Left cardiac atrium (tissue), 4 donors: ENCODE results near the gene CERT1. TPM values are rescaled to one million over a fixed set of nuclear protein-coding genes. Genes with fewer than 3 reads are reported as not detected.
"Not testable (repeated sequence)": the region's sequence is repeated elsewhere in the genome, so short reads cannot be mapped to it uniquely, and the experiment has no call there.

Experiments
- ATAC-seq, 2 donors: fragments of 200-7000 bp; cut with Tn5 transposase; one replicate each; pipeline ENCODE4 v1.9.1; 2020; ENCODE audit warnings: mild to moderate bottlenecking in 2 of 2, moderate library complexity in 2 of 2
- DNase-seq: peaks from one replicate; pipeline ENCODE4 v3.0.0-alpha.2; 2020
- intact Hi-C, 2 donors: fragments of 100-400 bp; cut with DNase I; formaldehyde crosslinking; loops; one replicate each; pipeline versions ENCODE4 v1.14.1 to v1.15.1; 2022 to 2023
- total RNA-seq, 2 donors: library from RNA; stranded (reverse); fragmentation: NEBNext Ultra II Directional; extraction: Animal tissue kit (Norgen Biotek cat#: 25700); gene quantifications; one replicate each; pipeline ENCODE4 v1.2.1, GENCODE V29; 2021
- donor health status: DM: no; HTN: yes; CAD: no.
- donor health status: DM: no; HTN: yes; CAD: no; lungs with severe emphysema.
- donor health status: DM: yes; HTN: yes; CAD: no.
- donor health status: Dilated cardiomyopathy.

CERT1 gene
- total RNA-seq, 2 donors from 2014 or later = 21.6 to 32.9 TPM

- intact Hi-C loops = loop anchor here in 1 of 2 donors (5.0 kb wide), 2 partner anchors 99 to 176 kb away; partner anchors contain the start of genes ANKRD31, CERT1 and POLK
- ATAC-seq (peak; percentile 34 to 68), DNase-seq (no peak)
Observed at GRCh38 chr5:75335952-75336614, 175.3 kb downstream of the CERT1 start.

GRCh38 chr5:75335486-75335885, 175.9 kb downstream of the CERT1 start:
- no peak for DNase-seq
- ATAC-seq = no peak
- intact Hi-C loops = loop anchor here in 1 of 2 donors (5.0 kb wide), 2 partner anchors 98 to 177 kb away; partner anchors contain the start of genes ANKRD31, CERT1 and POLK

- DNase-seq, ATAC-seq, intact Hi-C loops: not testable (repeated sequence)
Observed at GRCh38 chr5:75334413-75334812, 177.0 kb downstream of the CERT1 start.

- ATAC-seq, intact Hi-C loops, DNase-seq: not testable (repeated sequence)
Observed at GRCh38 chr5:75333759-75334158, 177.7 kb downstream of the CERT1 start.

- no peak for ATAC-seq
- no peak for DNase-seq
- intact Hi-C loops = no loop called here
Observed at GRCh38 chr5:75331095-75332090, 180.0 kb downstream of the CERT1 start.

- ATAC-seq (no peak), DNase-seq (no peak)
- intact Hi-C loops = no loop called here
Observed at GRCh38 chr5:75330404-75330803, 181.0 kb downstream of the CERT1 start.

Other genes starting within 250 kb of the CERT1 start
- 10 to 100 TPM; 10.8 to 19.6 TPM for gene HMGCR, start 174.4 kb downstream of the CERT1 start, total RNA-seq
- 10 to 100 TPM; 20.6 to 23.1 TPM for gene POLK, start 262 bp upstream of the CERT1 start, total RNA-seq
- gene ANKDD1B, start 99.8 kb upstream of the CERT1 start, total RNA-seq = under 1 TPM in 1 of 2 donors, not detected in 1; 0.21 TPM
- 1 to 10 TPM; 4.3 to 4.6 TPM for gene POC5, start 205.8 kb upstream of the CERT1 start, total RNA-seq